HL-60/S4 treated with phorbol 12-myristate 13-acetate at 8.2 ng/mL for 4 days and 3 days (cell line): ENCODE results near the gene RGS19.

Experiments
- in situ Hi-C: fragments of 300-500 bp; cut with MboI; formaldehyde crosslinking; loops from 2 replicates; pipeline ENCODE4 v1.15.0; 2022; ENCODE audit warnings: low sequenced_read_pairs

The RGS19 gene

DNA sequence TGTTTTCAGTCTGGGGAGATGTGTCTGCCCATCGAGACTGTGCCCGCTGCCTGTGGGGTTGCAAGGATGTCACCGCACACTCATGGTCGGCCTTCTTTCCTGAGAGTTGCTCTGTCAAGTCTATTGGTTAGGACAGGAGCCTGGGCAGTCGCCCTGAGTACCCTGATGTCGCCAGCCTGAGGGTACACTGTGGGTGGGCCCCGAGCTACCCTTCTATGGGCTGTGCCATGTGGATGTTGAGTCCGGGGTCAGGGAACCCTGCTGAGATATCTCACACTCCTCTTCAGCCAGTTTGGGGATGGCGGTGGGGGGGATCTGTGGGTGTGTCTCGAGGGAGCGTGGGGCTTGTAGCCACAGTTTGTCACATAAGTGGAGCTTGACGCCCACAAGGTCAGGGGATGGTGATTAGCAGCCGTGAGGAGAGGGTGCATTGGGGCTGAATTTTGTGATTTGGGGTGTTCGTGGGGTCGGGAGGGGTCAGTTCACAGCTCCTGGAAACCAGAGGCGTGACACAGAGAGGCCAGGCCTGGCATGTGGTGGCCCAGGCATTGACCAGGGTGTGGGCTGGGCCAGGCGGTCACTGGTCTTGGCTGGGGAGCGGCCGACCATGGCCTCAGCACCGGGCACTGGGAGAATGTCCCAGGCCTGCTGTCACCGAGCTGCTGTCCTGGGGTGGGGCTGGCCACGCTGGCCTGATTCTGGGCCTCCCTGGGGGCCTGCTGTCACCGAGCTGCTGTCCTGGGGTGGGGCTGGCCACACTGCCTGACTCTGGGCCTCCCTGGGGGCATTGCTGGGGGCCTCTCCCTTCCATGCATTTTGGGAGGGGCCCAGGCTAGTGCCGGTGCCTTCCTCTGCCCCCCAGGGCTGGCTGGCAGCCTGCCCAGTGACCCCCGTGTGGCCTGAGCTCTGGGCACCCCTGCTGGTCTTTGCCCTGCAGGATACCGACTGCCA, 29.7 kb upstream of the RGS19 start:
- in situ Hi-C loops = no loop called here

DNA sequence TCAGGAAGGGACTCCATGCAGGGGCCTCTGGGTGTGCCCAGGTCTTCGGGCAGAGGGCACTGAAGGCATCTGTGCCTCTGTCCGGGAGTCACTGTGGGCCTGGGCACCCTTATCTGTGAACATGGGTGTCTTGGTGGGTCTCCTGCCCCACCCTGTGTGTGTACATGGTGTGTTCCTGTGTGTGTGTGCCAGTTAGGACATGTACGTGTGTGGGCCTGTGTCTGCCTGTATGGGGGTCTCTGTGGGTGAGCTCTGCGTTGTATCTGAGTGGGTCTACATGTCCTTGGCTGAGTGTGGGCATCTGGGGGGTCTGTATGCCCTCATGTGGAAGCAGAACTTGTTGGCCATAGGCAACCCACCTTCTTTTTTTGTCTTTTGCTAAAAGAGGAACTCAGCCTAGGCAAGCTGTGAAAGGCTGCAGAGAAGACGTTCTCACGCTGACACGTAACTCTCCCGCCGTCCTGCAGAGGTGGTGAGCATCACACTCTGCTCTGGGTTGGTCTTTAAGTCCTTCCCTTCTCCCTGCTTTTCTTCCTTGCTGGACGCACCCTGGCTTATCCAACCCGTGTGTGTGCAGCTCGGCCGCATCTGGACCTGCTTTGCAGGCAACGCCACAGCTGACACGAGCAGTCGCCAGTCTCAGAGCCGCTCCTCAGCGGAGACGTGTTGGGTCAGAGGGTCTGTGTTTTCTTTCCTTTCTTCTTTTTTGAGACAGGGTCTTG, 28.6 kb upstream of the RGS19 start:
- in situ Hi-C loops = no loop called here

DNA sequence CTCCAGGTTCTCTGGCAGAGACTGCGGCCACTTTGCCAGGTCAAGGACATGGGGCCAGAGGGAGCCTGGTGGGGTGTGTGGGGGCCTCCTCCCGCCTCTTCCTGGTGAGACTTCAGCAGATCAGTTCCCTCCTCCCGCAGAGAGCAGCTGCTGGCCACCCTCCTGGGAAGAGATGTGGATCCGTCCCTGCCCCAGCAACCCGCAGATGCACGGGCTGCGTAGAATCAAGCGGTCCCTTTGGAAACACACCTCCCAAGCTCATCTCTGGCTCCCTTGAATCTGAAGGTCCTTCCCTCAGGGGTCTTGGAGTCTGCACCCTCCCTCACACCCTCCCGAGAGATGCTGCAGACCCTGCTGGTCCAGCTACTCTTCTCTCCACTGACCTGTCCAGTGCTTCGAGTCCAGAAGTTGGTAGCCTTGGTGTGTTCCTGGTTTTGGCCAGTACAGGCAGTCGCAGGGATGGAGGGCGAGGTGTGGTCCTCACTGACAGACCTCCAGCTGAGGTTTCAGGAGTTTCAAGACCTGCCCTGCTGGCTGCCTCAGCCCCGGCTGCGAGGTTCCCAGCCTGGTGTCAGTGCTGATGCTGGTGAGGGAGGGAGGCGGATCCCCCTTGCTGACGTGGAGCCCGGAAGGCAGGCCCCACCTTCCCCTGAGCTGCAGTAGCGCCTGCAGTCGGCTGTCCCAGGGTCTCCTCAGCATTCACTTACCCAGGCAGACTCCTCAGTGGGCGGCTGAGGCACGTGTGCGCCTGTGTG, 27.8 kb upstream of the RGS19 start, which contains the start of gene NPBWR2:
NPBWR2 (minus strand) TSS at position 585 of the 755 bp plus-strand sequence. CDS start 734 bp downstream, outside the sequence.
- in situ Hi-C loops = no loop called here

DNA sequence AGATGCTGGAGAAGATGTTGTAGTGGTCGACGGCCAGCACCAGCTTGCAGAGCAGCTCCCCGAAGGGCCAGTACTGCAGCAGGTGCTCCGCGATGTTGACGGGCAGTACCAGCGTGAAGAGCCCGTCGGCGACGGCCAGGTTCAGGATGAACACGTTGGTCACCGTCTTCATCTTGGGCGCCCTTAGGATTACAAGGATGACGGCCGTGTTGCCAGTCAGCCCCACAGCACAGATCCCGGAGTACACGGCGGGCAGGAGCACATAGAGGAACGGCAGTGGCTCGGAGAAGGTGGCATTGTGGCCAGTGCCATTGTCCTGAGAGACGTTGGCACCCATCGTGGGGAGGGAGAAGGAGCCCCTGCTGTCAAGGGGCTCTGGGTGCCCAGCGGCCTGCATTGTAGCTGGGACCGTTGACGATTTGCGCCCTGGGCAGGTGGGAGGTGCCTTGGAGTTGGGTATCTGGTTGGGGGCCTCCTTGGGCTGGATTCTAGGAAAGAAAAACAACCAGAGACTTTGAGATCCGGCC, 27.2 kb upstream of the RGS19 start:
- in situ Hi-C loops = no loop called here

- in situ Hi-C loops = no loop called here
Measured at GRCh38 chr20:64105846-64106434, 26.6 kb upstream of the RGS19 start.

DNA sequence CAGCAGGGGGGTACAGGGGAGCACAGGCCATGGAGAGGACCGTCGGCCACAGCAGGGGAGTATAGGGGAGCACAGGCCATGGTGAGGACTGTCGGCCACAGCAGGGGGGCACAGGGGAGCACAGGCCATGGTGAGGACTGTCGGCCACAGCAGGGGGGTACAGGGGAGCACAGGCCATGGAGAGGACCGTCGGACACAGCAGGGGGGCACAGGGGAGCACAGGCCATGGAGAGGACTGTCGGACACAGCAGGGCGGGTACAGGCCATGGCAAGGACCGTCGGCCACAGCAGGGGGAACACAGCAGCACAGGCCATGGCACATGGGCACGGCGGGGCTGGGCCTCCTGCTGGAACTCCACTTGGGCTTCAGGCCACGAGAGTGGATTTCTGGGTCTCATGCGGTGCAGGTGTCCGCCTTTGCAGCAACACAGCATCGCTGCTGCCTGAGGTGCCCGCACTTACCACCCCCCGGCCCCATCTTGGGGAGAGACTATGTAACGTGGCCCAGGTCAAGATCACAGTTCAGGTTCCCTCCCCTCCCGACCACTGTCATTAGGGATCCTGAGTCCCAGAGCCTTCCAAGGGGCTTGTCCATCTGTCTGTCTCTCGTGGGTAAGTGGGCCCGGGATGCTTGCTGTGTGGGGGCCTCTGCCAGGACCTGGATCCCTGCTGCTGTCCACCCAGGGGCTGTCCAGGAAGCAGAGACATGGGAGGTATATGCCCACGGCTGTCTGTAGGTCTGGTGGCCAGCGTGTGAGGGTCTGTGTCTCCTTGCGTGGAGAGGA, 25.5 kb upstream of the RGS19 start:
- in situ Hi-C loops = no loop called here

DNA sequence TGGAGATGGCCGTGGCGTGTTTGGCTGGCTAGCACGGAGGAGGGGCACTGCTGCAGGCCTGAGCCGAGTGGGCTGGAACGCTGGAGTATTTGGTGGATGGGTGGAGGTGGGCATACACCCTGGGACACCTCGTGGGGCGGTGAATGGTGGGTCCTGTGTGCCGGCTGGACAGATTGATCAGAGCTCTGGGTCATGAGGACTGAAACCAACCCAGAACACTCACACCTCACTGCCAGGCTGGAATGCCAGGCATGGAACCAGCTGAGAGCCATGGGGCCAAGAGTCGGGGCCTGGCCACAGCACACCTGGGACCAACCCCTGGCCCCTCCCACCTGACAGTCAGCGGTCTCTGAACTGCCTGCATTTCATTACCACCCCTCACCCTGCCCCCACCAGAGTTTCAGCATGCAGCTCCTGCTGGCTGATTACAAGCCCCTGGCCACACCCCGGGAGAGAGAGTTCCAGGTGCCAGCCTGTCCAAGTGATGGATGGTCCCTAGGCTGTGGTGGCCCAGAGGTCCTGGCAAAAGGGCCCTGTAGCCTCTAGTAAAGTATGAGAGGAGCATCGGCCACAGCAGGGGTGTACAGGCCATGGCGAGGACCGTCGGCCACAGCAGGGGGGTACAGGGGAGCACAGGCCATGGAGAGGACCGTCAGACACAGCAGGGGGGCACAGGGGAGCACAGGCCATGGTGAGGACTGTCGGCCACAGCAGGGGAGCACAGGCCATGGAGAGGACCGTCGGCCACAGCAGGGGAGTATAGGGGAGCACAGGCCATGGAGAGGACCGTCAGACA, 24.8 kb upstream of the RGS19 start:
- in situ Hi-C loops = no loop called here

- in situ Hi-C loops = no loop called here
Measured at GRCh38 chr20:64102647-64103354, 23.5 kb upstream of the RGS19 start.

- in situ Hi-C loops = no loop called here
Measured at GRCh38 chr20:64101731-64102621, 22.7 kb upstream of the RGS19 start.

- in situ Hi-C loops = no loop called here
Measured at GRCh38 chr20:64100946-64101688, 21.8 kb upstream of the RGS19 start.

DNA sequence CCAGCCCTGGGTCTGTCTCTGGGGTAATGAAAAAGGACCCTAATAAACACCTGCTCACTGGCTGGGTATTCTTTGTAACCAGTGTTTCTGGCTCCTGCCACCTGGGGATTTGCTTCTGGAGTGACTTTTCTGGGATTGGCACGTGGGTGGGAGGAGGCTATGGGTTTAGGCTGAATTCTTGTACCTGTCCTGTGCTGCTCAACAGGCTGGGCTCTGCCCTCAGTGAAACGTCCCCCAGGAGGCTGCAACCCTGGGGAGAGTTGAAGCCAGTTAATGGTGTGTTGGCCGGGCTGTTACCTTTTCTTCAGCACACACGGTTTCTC, 21.2 kb upstream of the RGS19 start:
- in situ Hi-C loops = no loop called here

- in situ Hi-C loops = no loop called here
Measured at GRCh38 chr20:64099880-64100565, 20.7 kb upstream of the RGS19 start.

- in situ Hi-C loops = no loop called here
Measured at GRCh38 chr20:64099086-64099786, 19.9 kb upstream of the RGS19 start.

GRCh38 chr20:64098471-64099013, 19.2 kb upstream of the RGS19 start:
- in situ Hi-C loops = no loop called here

DNA sequence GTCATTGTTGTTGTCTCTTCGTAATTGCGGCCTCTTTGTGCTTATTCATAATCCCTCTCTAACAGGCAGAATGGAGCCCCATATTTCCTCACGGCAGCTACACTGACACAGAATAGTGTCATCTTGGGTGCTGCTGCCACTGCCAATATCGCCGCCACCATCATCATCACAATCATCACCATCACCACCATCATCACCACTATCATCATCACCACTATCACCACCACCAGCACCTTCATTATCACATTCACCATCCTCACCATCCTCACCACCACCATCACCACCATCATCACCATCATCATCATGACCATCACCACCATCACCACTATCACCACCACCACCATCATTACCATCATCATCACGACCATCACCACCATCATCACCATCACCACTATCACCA, 17.2 kb upstream of the RGS19 start:
- in situ Hi-C loops = no loop called here
